Measurements from ENCODE around the gene FIGN.

The FIGN gene

GRCh38 chr2:163626208-163626607, 109.6 kb downstream of the FIGN start:
- H3K4me2 ChIP-seq (ENCODE audit: low read length), result no peak overlapping the region
- H3K79me2 ChIP-seq (ENCODE audit: insufficient read depth, low read length), result no peaks in the 10 kb centered on the region
- H3K4me3 ChIP-seq (ENCODE audit: low read depth, low read length, poor library complexity, severe bottlenecking), result no peak overlapping the region
- H3K9ac ChIP-seq (ENCODE audit: low read length), result no peak overlapping the region
- no peaks in the 10 kb centered on the region for H3F3A ChIP-seq (ENCODE audit: insufficient read depth, low read length)
- H4K20me1 ChIP-seq (ENCODE audit: insufficient read depth, low read length), result no peaks in the 10 kb centered on the region
- H3K36me3 ChIP-seq (ENCODE audit: insufficient read depth, low read length), result no peaks in the 10 kb centered on the region
- no peak overlapping the region for H2AFZ ChIP-seq (ENCODE audit: low read length)
- H3K9me3 ChIP-seq (ENCODE audit: low read length), result no peaks in the 10 kb centered on the region
- H3K4me1 ChIP-seq (ENCODE audit: insufficient read depth, low read length, severe bottlenecking), result no peaks in the 10 kb centered on the region
- H3K27me3 ChIP-seq (ENCODE audit: insufficient read depth, low read length), result no peaks in the 10 kb centered on the region
- TF ChIP-seq CTCF (IDR thresholded peaks at IDR 0.05; ENCODE audit: low read length) (no peak), EZH2 (IDR thresholded peaks at IDR 0.05; ENCODE audit: borderline replicate concordance, low read length) (no peak)
- no peaks in the 10 kb centered on the region for H3K9me2 ChIP-seq (ENCODE audit: low read depth, low read length)
- no peak overlapping the region for H3K27ac ChIP-seq (ENCODE audit: low read depth, low read length, poor library complexity, severe bottlenecking)

- Histone ChIP-seq H3K9ac (ENCODE audit: low read length) (no peak overlapping the region), H2AFZ (ENCODE audit: low read length) (no peak overlapping the region), H3K4me3 (ENCODE audit: low read depth, low read length, poor library complexity, severe bottlenecking) (no peak overlapping the region), H3K36me3 (ENCODE audit: insufficient read depth, low read length) (no peaks in the 10 kb centered on the region), H3F3A (ENCODE audit: insufficient read depth, low read length) (no peaks in the 10 kb centered on the region), H3K79me2 (ENCODE audit: insufficient read depth, low read length) (no peaks in the 10 kb centered on the region), H3K4me1 (ENCODE audit: insufficient read depth, low read length, severe bottlenecking) (no peaks in the 10 kb centered on the region), H3K9me2 (ENCODE audit: low read depth, low read length) (no peaks in the 10 kb centered on the region), H3K9me3 (ENCODE audit: low read length) (no peaks in the 10 kb centered on the region), H3K27me3 (ENCODE audit: insufficient read depth, low read length) (no peaks in the 10 kb centered on the region), H3K4me2 (ENCODE audit: low read length) (no peak overlapping the region), H3K27ac (ENCODE audit: low read depth, low read length, poor library complexity, severe bottlenecking) (no peak overlapping the region), H4K20me1 (ENCODE audit: insufficient read depth, low read length) (no peaks in the 10 kb centered on the region)
- TF ChIP-seq EZH2 (IDR thresholded peaks at IDR 0.05; ENCODE audit: borderline replicate concordance, low read length), result no peak
- TF ChIP-seq CTCF (IDR thresholded peaks at IDR 0.05; ENCODE audit: low read length), result no peak
Observed at GRCh38 chr2:163625632-163626031, 110.2 kb downstream of the FIGN start.

GRCh38 chr2:163621445-163622004, 114.3 kb downstream of the FIGN start:
- Histone ChIP-seq H3K4me2 (ENCODE audit: low read length) (no peak overlapping the region), H3K79me2 (ENCODE audit: insufficient read depth, low read length) (no peaks in the 10 kb centered on the region), H2AFZ (ENCODE audit: low read length) (no peak overlapping the region), H3K27ac (ENCODE audit: low read depth, low read length, poor library complexity, severe bottlenecking) (no peak overlapping the region), H3K4me3 (ENCODE audit: low read depth, low read length, poor library complexity, severe bottlenecking) (no peak overlapping the region), H3K4me1 (ENCODE audit: insufficient read depth, low read length, severe bottlenecking) (no peaks in the 10 kb centered on the region), H3K9me2 (ENCODE audit: low read depth, low read length) (no peaks in the 10 kb centered on the region), H3K9me3 (ENCODE audit: low read length) (no peaks in the 10 kb centered on the region), H3F3A (ENCODE audit: insufficient read depth, low read length) (no peaks in the 10 kb centered on the region), H3K27me3 (ENCODE audit: insufficient read depth, low read length) (no peaks in the 10 kb centered on the region), H3K9ac (ENCODE audit: low read length) (no peak overlapping the region), H4K20me1 (ENCODE audit: insufficient read depth, low read length) (no peaks in the 10 kb centered on the region), H3K36me3 (ENCODE audit: insufficient read depth, low read length) (no peaks in the 10 kb centered on the region)
- TF ChIP-seq EZH2 (IDR thresholded peaks at IDR 0.05; ENCODE audit: borderline replicate concordance, low read length) (no peak), CTCF (IDR thresholded peaks at IDR 0.05; ENCODE audit: low read length) (no peak)
